HG03139 (cell line): ENCODE results near the gene DKC1.
"Not testable (repeated sequence)": the region's sequence is repeated elsewhere in the genome, so short reads cannot be mapped to it uniquely, and the experiment has no call there.

ENCODE experiments used
- ATAC-seq: cut with Tn5 transposase; IDR thresholded peaks from one replicate; pipeline ENCODE4 v1.9.1; 2021; ENCODE audit not compliant: unreplicated experiment

The DKC1 gene

GRCh38 chrX:154785716-154786115, 23.1 kb downstream of the DKC1 start:
- ATAC-seq, result no peak

- no peak for ATAC-seq
Observed at GRCh38 chrX:154791467-154791866, 28.8 kb downstream of the DKC1 start.

GRCh38 chrX:154791939-154792338, 29.3 kb downstream of the DKC1 start:
- no peak for ATAC-seq

GRCh38 chrX:154793084-154793795, 30.6 kb downstream of the DKC1 start:
- no peak for ATAC-seq

GRCh38 chrX:154795016-154795415, 32.4 kb downstream of the DKC1 start:
- no peak for ATAC-seq

- no peak for ATAC-seq
Observed at GRCh38 chrX:154797006-154797405, 34.3 kb downstream of the DKC1 start.

GRCh38 chrX:154799556-154800348, 37.1 kb downstream of the DKC1 start:
- no peak for ATAC-seq

GRCh38 chrX:154800478-154801210, 38.0 kb downstream of the DKC1 start:
- no peak for ATAC-seq

- no peak for ATAC-seq
Observed at GRCh38 chrX:154802947-154803346, 40.3 kb downstream of the DKC1 start.

- no peak for ATAC-seq
Observed at GRCh38 chrX:154804261-154804956, 41.7 kb downstream of the DKC1 start.

- ATAC-seq, result peak; percentile 90
Observed at GRCh38 chrX:154804957-154805695, 42.5 kb downstream of the DKC1 start, which contains the start of gene MPP1. MPP1 (minus strand) TSS chrX:154805485; CDS start chrX:154805373, 112 bp downstream.

GRCh38 chrX:154805696-154806091, 43.0 kb downstream of the DKC1 start:
- no peak for ATAC-seq

GRCh38 chrX:154806837-154807501, 44.3 kb downstream of the DKC1 start:
- ATAC-seq, result no peak

- ATAC-seq, result no peak
Observed at GRCh38 chrX:154809939-154810665, 47.4 kb downstream of the DKC1 start.

- no peak for ATAC-seq
Observed at GRCh38 chrX:154812341-154813101, 49.9 kb downstream of the DKC1 start.

GRCh38 chrX:154813801-154814200, 51.1 kb downstream of the DKC1 start:
- ATAC-seq, result no peak

- no peak for ATAC-seq
Observed at GRCh38 chrX:154815274-154815818, 52.7 kb downstream of the DKC1 start.

GRCh38 chrX:154816326-154816898, 53.7 kb downstream of the DKC1 start:
- not testable (repeated sequence) for ATAC-seq
